ENCODE results near the gene NR4A2.

The NR4A2 gene

GRCh38 chr2:156317631-156318030, 14.9 kb downstream of the NR4A2 start:
- H3K4me2 ChIP-seq: no peak overlapping the region
- H3K9ac ChIP-seq: no peak overlapping the region
- H3K36me3 ChIP-seq (ENCODE audit: insufficient read depth): no peaks in the 10 kb centered on the region
- TF ChIP-seq CTCF (conservative IDR thresholded peaks at IDR 0.05; ENCODE audit: low read depth, low read length): no peak
- H3K79me2 ChIP-seq (ENCODE audit: insufficient read depth, low read depth): no peaks in the 10 kb centered on the region
- no peak overlapping the region for H2AFZ ChIP-seq (ENCODE audit: low read depth)
- H4K20me1 ChIP-seq (ENCODE audit: insufficient read depth): no peaks in the 10 kb centered on the region
- no peak overlapping the region for H3K27ac ChIP-seq
- no peak overlapping the region for H3K4me3 ChIP-seq (IDR thresholded peaks at IDR 0.05; ENCODE audit: insufficient read depth, low read depth, low read length)
- no peaks in the 10 kb centered on the region for H3K27me3 ChIP-seq (ENCODE audit: insufficient read depth, low read depth)
- no peaks in the 10 kb centered on the region for H3K4me1 ChIP-seq (ENCODE audit: low read depth, poor library complexity, severe bottlenecking)

- no peak for TF ChIP-seq CTCF (conservative IDR thresholded peaks at IDR 0.05; ENCODE audit: low read depth, low read length)
- Histone ChIP-seq H3K4me2 (no peak overlapping the region), H4K20me1 (ENCODE audit: insufficient read depth) (no peaks in the 10 kb centered on the region), H2AFZ (ENCODE audit: low read depth) (no peak overlapping the region), H3K4me3 (IDR thresholded peaks at IDR 0.05; ENCODE audit: insufficient read depth, low read depth, low read length) (no peak overlapping the region), H3K9ac (no peak overlapping the region), H3K27ac (no peak overlapping the region), H3K4me1 (ENCODE audit: low read depth, poor library complexity, severe bottlenecking) (no peaks in the 10 kb centered on the region), H3K79me2 (ENCODE audit: insufficient read depth, low read depth) (no peaks in the 10 kb centered on the region), H3K27me3 (ENCODE audit: insufficient read depth, low read depth) (no peaks in the 10 kb centered on the region), H3K36me3 (ENCODE audit: insufficient read depth) (no peaks in the 10 kb centered on the region)
These were observed 20.5 kb downstream of the NR4A2 start for GRCh38 chr2:156311976-156312375.

DNA sequence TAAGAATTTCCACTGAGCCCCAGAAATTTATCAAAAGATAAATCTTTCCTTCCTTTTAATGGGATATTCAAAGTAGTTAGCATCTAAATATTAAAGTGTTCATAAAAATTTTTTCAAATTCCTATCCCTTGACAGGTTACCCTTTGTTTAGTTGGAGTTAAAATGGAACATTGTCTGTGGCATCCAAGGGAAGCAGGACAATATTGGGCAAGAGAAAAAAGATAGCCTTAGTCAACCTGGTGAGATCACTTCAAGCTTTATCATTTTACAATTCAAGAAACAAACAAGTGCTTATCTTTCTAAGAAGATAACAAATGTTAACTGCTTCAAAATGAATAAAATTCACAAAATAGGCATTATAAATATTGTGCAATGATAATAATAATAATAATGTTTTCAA, 21.7 kb downstream of the NR4A2 start:
- TF ChIP-seq CTCF (conservative IDR thresholded peaks at IDR 0.05; ENCODE audit: low read depth, low read length): no peak
- Histone ChIP-seq H3K4me3 (IDR thresholded peaks at IDR 0.05; ENCODE audit: insufficient read depth, low read depth, low read length) (no peak overlapping the region), H3K9ac (no peak overlapping the region), H3K79me2 (ENCODE audit: insufficient read depth, low read depth) (no peaks in the 10 kb centered on the region), H3K27me3 (ENCODE audit: insufficient read depth, low read depth) (no peaks in the 10 kb centered on the region), H2AFZ (ENCODE audit: low read depth) (no peak overlapping the region), H3K4me1 (ENCODE audit: low read depth, poor library complexity, severe bottlenecking) (no peaks in the 10 kb centered on the region), H4K20me1 (ENCODE audit: insufficient read depth) (no peaks in the 10 kb centered on the region), H3K4me2 (no peak overlapping the region), H3K36me3 (ENCODE audit: insufficient read depth) (no peaks in the 10 kb centered on the region), H3K27ac (no peak overlapping the region)

- Histone ChIP-seq H2AFZ (ENCODE audit: low read depth) (no peak overlapping the region), H3K27ac (no peak overlapping the region), H4K20me1 (ENCODE audit: insufficient read depth) (no peaks in the 10 kb centered on the region), H3K27me3 (ENCODE audit: insufficient read depth, low read depth) (no peaks in the 10 kb centered on the region), H3K79me2 (ENCODE audit: insufficient read depth, low read depth) (no peaks in the 10 kb centered on the region), H3K9ac (no peak overlapping the region), H3K36me3 (ENCODE audit: insufficient read depth) (no peaks in the 10 kb centered on the region), H3K4me2 (no peak overlapping the region), H3K4me1 (ENCODE audit: low read depth, poor library complexity, severe bottlenecking) (no peaks in the 10 kb centered on the region), H3K4me3 (IDR thresholded peaks at IDR 0.05; ENCODE audit: insufficient read depth, low read depth, low read length) (no peak overlapping the region)
- TF ChIP-seq CTCF (conservative IDR thresholded peaks at IDR 0.05; ENCODE audit: low read depth, low read length): no peak
These were observed 22.6 kb downstream of the NR4A2 start for GRCh38 chr2:156309917-156310316.

- Histone ChIP-seq H3K27me3 (ENCODE audit: insufficient read depth, low read depth) (no peaks in the 10 kb centered on the region), H3K4me3 (IDR thresholded peaks at IDR 0.05; ENCODE audit: insufficient read depth, low read depth, low read length) (no peak overlapping the region), H3K4me2 (no peak overlapping the region), H3K9ac (no peak overlapping the region), H3K27ac (no peak overlapping the region), H3K4me1 (ENCODE audit: low read depth, poor library complexity, severe bottlenecking) (no peaks in the 10 kb centered on the region), H2AFZ (ENCODE audit: low read depth) (no peak overlapping the region), H3K79me2 (ENCODE audit: insufficient read depth, low read depth) (no peaks in the 10 kb centered on the region), H4K20me1 (ENCODE audit: insufficient read depth) (no peaks in the 10 kb centered on the region), H3K36me3 (ENCODE audit: insufficient read depth) (no peaks in the 10 kb centered on the region)
- TF ChIP-seq CTCF (conservative IDR thresholded peaks at IDR 0.05; ENCODE audit: low read depth, low read length): no peak
These were observed 23.4 kb downstream of the NR4A2 start for GRCh38 chr2:156309167-156309566.

Data from KMS-11 (cell line).